KMS-11 (cell line): ENCODE results near the gene CELF2.

ENCODE experiments used
- H2AFZ ChIP-seq: fragments of 200-600 bp; sonication (generic); 2 replicates; pipeline ENCODE4 v1.6.1; 2016; ENCODE audit warnings: antibody characterized with exemption, mixed run types, low read depth
- H3K27ac ChIP-seq: fragments of 200-600 bp; sonication (generic); 2 replicates; pipeline ENCODE4 v1.6.1; 2016; ENCODE audit warnings: mild to moderate bottlenecking, mixed run types
- H3K27me3 ChIP-seq: fragments of 200-600 bp; sonication (generic); 2 replicates; pipeline ENCODE4 v1.6.1; 2017; ENCODE audit warnings: mild to moderate bottlenecking, low read depth, mixed run types, moderate library complexity; ENCODE audit not compliant: insufficient read depth
- H3K36me3 ChIP-seq: fragments of 200-600 bp; sonication (generic); 2 replicates; pipeline ENCODE4 v1.6.1; 2017; ENCODE audit warnings: mild to moderate bottlenecking, mixed run types; ENCODE audit not compliant: insufficient read depth
- H3K4me1 ChIP-seq: fragments of 200-600 bp; sonication (generic); 2 replicates; pipeline ENCODE4 v1.6.1; 2016; ENCODE audit warnings: mild to moderate bottlenecking, low read depth, mixed run types; ENCODE audit not compliant: poor library complexity, severe bottlenecking
- H3K4me2 ChIP-seq: fragments of 200-600 bp; sonication (generic); 2 replicates; pipeline ENCODE4 v1.7.0; 2016; ENCODE audit warnings: mild to moderate bottlenecking, mixed run types
- H3K4me3 ChIP-seq: fragments of 200-600 bp; sonication (generic); IDR thresholded peaks from 2 replicates; pipeline ENCODE4 v1.6.1; 2017; ENCODE audit warnings: low read depth, low read length, mixed read lengths; ENCODE audit not compliant: insufficient read depth
- H3K79me2 ChIP-seq: fragments of 200-600 bp; sonication (generic); 2 replicates; pipeline ENCODE4 v1.6.1; 2016; ENCODE audit warnings: low read depth, mixed run types; ENCODE audit not compliant: insufficient read depth
- H3K9ac ChIP-seq: fragments of 200-600 bp; sonication (generic); 2 replicates; pipeline ENCODE4 v1.6.1; 2016; ENCODE audit warnings: mild to moderate bottlenecking, mixed run types
- H4K20me1 ChIP-seq: fragments of 200-600 bp; sonication (generic); 2 replicates; pipeline ENCODE4 v1.6.1; 2016; ENCODE audit warnings: mild to moderate bottlenecking, mixed run types; ENCODE audit not compliant: insufficient read depth
- TF ChIP-seq, protein P1 (sequence below): fragments of 200-600 bp; sonication (generic); conservative IDR thresholded peaks from 2 replicates; pipeline ENCODE4 v1.6.1; 2017; ENCODE audit warnings: low read depth, mild to moderate bottlenecking, antibody characterized with exemption, low read length, moderate library complexity, mixed read lengths

The CELF2 gene

DNA sequence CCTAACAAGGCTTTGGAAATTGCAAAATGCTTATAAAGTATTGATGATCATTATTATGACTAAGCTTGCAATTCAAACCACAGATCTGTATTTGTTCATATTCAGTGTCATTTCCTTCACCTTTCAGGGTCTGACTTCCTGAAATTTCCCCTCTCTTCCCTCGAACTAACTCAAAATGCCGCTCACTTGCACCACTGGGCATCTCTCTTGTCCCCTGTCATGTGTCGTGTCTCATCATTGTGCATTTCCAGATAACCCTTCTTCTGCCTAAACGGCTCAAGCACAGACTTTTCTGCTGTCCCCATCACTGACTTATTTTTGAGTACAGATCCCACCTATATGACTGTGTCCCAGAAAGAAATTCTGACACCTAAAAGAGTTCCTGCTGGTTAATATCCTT is 41.0 kb upstream of the CELF2 start:
- no peaks in the 10 kb centered on the region for H3K27me3 ChIP-seq
- H3K79me2 ChIP-seq, result no peaks in the 10 kb centered on the region
- H3K36me3 ChIP-seq, result no peaks in the 10 kb centered on the region
- H3K9ac ChIP-seq, result no peak overlapping the region
- no peak overlapping the region for H3K4me2 ChIP-seq
- no peak overlapping the region for H2AFZ ChIP-seq
- TF ChIP-seq, protein P1, sequence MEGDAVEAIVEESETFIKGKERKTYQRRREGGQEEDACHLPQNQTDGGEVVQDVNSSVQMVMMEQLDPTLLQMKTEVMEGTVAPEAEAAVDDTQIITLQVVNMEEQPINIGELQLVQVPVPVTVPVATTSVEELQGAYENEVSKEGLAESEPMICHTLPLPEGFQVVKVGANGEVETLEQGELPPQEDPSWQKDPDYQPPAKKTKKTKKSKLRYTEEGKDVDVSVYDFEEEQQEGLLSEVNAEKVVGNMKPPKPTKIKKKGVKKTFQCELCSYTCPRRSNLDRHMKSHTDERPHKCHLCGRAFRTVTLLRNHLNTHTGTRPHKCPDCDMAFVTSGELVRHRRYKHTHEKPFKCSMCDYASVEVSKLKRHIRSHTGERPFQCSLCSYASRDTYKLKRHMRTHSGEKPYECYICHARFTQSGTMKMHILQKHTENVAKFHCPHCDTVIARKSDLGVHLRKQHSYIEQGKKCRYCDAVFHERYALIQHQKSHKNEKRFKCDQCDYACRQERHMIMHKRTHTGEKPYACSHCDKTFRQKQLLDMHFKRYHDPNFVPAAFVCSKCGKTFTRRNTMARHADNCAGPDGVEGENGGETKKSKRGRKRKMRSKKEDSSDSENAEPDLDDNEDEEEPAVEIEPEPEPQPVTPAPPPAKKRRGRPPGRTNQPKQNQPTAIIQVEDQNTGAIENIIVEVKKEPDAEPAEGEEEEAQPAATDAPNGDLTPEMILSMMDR, result no peak
- H3K4me1 ChIP-seq, result no peaks in the 10 kb centered on the region
- H3K4me3 ChIP-seq, result no peak overlapping the region
- H3K27ac ChIP-seq, result no peak overlapping the region
- H4K20me1 ChIP-seq, result no peaks in the 10 kb centered on the region

DNA sequence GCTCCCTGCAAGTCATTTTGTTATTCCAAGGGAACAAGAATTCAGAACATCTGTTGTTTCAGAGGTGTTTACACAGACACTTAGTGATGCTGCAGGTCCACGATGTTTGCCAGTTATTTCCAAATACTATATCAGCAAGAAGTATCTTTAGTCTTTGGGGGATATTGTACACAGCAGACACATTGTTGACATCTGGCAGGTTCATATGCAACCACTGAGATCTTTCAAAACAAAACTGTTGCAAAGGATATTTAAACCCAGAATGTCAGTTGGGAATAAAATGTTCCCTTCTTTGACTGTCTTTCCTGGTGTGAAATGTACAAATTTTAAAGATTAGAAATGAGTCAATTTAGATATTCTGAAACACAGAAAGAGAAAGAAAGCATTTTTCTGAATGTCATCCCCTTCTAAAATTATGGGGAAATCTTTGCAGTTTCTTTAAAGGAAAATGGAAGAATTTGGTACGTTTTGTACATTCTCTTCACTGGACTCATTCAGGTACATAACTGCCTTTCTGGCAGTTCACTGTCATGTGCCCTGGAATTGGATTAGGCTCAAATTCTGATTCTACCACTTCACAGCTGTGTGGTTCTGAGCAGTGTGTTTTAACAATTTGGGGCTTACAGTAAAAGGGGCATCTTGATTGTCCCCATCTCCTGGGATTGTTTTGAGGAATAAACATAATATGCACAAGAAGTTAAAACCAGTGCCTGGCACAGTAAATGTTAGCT is 40.3 kb upstream of the CELF2 start:
- no peak overlapping the region for H3K4me3 ChIP-seq
- H2AFZ ChIP-seq, result no peak overlapping the region
- H3K36me3 ChIP-seq, result no peaks in the 10 kb centered on the region
- TF ChIP-seq, protein P1, result no peak
- H4K20me1 ChIP-seq, result no peaks in the 10 kb centered on the region
- no peak overlapping the region for H3K27ac ChIP-seq
- no peaks in the 10 kb centered on the region for H3K4me1 ChIP-seq
- H3K9ac ChIP-seq, result no peak overlapping the region
- no peaks in the 10 kb centered on the region for H3K27me3 ChIP-seq
- H3K4me2 ChIP-seq, result no peak overlapping the region
- H3K79me2 ChIP-seq, result no peaks in the 10 kb centered on the region

DNA sequence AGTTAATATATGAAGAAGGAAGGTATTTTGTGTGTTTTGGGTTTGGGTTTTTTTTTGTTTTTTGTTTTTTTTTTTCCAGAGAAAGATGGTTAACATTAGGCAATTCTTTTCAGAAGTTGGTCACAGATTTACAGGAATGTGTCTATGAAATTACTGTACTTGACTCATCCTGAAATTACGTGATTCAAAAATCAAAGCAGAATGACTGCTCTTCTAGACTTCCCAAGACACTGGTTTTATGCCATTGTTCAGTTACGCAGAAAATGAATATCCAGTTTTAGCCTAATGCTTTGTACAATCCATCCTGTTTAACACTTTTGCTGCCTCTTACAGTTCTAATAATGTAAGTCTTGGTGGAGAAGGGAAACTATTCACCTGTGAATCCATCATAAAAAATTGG is 39.7 kb upstream of the CELF2 start:
- no peak overlapping the region for H3K9ac ChIP-seq
- H3K4me1 ChIP-seq, result no peaks in the 10 kb centered on the region
- no peaks in the 10 kb centered on the region for H4K20me1 ChIP-seq
- no peak overlapping the region for H3K4me2 ChIP-seq
- H3K79me2 ChIP-seq, result no peaks in the 10 kb centered on the region
- no peak overlapping the region for H3K4me3 ChIP-seq
- no peak overlapping the region for H3K27ac ChIP-seq
- no peak overlapping the region for H2AFZ ChIP-seq
- no peaks in the 10 kb centered on the region for H3K36me3 ChIP-seq
- no peaks in the 10 kb centered on the region for H3K27me3 ChIP-seq
- TF ChIP-seq, protein P1, result no peak

DNA sequence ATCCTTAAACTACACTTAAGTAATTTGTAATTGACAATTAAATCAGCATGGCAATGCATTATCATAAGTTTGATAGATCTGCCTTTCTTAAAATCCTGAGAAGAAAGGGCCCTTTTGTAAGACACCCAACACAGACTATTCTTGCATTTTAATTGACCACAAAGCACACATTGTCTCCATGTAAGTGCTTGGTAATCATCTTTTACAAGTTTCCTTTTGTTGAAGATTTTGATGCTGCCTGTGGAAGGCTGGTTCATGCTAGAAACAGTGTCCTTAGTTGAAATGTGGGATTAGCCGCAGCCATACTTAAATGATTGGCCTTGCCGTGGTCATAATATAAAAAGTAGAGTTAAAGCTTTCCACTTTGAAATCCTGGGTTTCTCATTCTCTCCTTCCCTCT is 32.3 kb upstream of the CELF2 start:
- Histone ChIP-seq H3K4me3 (no peak overlapping the region), H3K79me2 (no peaks in the 10 kb centered on the region), H3K27ac (no peak overlapping the region), H3K4me2 (no peak overlapping the region), H3K27me3 (no peaks in the 10 kb centered on the region), H4K20me1 (no peaks in the 10 kb centered on the region), H3K9ac (no peak overlapping the region), H3K36me3 (no peaks in the 10 kb centered on the region), H2AFZ (no peak overlapping the region), H3K4me1 (peaks cover 10% of the 10 kb centered on the region)
- TF ChIP-seq, protein P1, result no peak
